GM19193 (cell line): ENCODE data around the gene ADGRL2.

Experiments used
- POLR2A ChIP-seq: IDR thresholded peaks from 4 replicates; pipeline ENCODE4 v1.6.1; 2011; ENCODE audit not compliant: insufficient read depth, insufficient read length; ENCODE audit errors: extremely low read depth

ADGRL2 gene

DNA sequence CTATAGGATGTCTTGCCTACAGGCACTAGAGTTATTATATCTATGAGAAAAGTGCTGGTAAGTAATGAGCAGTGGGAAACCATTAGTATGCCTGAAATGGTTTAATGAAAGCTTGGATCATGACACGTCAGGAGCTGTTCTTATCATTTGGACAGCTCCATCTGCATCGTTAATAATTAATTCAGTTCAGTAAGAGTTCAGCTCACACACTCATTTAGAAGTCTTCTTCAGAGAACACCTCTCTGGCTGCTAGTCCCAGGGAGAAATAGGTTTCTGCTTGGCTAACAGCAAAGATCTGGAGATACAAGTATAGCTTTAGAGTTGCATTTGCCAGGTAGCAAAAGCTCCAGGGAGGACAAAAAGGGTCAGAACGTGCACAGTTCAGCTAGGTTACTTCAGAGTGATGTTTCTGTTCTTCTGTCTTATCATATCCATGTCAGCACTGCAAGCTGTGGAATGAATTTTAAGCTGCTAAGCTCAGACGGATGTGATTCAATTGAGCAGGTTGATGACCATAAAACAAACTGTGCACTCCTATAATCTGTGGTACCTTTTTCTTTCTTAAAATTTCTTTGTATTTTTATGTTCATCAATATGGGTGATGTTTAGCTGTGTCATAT, 173.6 kb downstream of the ADGRL2 start:
- TF ChIP-seq POLR2A = no peak

DNA sequence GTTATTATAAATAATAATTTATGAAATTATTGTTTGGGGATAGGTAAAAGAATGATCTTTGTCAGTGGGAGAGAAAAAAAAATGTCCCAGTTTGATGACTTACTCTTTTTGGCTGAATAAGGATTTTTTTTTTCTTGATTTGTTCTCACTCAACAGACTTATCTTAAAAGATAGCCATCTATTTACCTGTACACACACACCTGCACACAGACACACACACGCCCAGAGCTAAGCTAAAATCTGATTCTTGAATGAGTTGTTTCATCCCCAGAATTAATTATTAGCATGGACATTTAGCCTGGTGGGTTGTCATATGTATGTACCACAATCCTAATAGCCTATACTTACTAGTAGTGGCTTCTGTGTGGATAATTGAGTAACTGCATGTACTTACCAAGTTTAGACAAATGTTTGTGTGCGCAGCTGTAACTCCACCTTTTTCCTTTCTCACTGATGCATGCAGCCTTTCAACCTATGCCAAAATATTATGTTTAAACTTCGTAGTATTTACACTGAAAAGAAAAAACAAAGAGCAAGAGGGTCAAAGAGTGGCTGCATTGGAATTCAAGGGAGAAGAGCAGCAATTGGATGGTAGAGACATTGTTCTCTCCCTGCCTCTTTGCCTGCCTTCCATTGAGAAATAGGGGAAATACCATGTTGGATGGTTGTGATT, 174.3 kb downstream of the ADGRL2 start:
- no peak for TF ChIP-seq POLR2A

DNA sequence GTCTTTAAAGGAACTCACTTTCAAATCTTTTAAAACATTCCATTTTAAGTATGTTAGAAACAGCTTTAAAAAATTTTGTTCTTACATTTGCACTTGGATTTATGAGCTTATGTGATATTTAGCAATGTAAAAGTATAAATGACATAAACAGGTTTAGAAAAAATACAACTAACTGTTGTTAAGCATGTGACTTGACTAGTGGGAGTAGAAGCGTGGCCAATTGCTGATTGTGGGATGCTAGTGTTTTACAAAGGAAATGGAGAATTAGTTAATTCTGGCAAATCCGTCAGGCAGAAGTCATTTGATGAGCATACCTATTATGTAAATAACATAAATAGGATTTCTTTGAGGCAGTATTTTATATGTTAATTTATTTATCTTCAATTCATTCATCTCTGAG, 175.8 kb downstream of the ADGRL2 start:
- no peak for TF ChIP-seq POLR2A

DNA sequence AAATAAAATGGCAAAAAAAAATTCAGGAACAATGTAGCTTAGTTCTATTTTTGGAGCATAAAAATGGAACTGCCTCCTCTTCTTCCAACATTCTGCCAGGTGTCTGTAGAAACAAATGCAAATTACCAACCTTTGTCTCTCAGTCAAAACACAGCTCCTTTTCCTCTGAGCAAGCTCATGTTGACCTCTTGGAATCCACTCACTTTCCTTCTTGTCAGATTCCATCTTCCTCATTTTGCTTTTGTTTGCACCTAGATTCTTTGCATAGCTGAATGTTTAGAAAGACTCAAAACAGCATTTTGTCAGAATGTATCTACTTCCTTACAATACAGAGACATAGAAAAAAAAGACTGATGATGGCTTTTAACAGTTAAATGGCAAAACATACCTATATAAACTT, 178.2 kb downstream of the ADGRL2 start:
- TF ChIP-seq POLR2A = no peak

DNA sequence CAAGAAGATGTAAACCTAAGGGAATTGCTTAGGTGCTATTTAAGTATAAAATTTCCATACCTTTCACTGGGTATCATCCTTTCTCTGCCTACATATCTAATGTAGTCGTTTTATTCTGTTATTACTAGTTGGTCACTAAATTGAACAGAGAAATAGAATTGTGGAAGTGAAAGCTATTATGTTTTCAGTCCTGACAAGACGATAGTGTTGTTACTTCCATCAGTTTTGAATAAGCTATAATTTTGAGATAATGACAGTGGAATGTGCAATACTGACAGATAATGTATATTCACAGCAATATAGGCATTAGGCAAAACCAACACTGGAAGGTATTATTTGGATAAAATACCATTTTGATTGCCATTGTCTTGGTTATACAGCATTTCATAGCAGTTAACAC, 181.8 kb downstream of the ADGRL2 start:
- TF ChIP-seq POLR2A = no peak

DNA sequence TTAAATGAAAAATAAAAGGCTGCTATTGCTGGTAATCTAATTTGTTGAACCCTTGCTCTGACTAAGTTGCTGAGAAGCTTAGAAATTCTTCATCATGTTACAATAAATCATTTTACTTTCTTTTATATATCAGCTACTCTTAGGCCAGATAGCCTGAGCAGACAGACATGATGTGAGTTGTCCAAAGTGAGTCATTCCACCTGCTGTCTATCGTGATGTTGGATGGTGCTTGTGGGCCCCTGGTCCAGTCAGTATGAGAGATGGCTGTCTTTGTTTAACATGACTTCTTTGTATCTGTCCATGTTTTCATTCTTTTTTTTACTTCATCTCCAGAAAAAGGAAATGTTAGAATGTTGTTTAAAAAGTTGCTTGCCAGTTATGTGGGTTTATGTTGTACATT, 188.8 kb downstream of the ADGRL2 start:
- TF ChIP-seq POLR2A = no peak

DNA sequence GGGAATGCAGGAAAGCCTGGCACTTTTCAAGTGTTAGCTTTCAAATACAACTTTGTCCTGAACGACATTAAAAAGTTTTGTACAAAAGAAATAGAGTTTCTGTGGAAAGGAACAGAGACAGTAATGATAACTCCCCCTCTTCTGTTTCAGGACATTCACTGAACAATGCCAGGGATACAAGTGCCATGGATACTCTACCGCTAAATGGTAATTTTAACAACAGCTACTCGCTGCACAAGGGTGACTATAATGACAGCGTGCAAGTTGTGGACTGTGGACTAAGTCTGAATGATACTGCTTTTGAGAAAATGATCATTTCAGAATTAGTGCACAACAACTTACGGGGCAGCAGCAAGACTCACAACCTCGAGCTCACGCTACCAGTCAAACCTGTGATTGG, 189.5 kb downstream of the ADGRL2 start:
- TF ChIP-seq POLR2A = no peak

DNA sequence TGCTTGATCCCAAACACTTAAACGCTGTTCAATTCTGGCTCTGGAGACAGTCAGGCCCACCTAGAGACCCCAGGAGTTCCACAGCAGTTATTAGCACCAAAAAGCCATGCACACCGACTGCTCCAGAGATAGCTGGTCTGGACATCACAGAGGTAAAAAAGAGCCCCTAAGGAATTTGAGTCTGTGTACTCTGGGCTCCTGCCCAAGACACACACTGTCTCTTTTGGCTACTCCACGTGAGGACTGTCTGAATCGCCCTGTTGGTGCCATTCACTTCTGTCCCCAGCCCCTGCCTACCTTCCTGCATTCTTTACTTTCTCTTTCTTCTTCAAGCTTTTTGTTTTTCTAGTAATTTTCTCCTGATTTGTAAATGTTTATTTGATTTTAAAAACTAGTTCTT, 197.4 kb downstream of the ADGRL2 start:
- TF ChIP-seq POLR2A = no peak

DNA sequence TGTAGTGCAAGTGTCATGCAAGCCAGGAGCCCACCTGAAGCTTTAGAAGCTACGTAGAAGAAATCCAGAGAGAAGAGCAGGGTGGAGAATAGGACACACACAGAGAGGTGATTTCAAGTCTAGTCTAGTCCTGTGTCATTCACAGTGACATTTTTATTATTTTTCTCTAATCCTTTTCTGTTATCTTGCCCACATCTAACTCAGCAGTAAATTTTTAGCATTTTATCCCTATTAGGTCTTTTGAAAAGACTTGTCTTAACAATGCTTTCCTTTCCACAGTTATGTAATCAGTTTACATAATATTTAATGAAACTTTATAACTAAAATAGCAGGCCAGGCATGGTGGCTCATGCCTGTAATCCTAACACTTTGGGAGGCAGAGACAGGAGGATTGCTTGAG, 198.6 kb downstream of the ADGRL2 start:
- no peak for TF ChIP-seq POLR2A

DNA sequence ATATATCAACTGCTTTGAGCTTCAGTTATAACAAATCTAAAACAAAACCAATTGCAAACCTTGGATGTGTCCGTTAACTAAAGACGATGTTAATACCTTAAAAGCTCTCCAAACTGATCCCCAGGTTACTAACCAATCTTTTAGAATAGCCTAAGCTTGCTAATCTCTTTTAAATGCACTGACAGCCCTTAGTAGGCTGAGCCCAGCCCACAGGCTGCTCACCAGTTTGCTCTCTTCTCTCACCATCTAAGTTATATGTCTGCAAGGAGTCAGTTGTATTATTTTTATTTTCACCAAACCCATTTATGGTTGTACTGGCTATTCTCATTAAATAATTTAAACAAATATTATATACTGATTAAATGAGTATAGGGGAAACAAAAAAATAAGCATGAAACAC, 199.5 kb downstream of the ADGRL2 start:
- TF ChIP-seq POLR2A = no peak

DNA sequence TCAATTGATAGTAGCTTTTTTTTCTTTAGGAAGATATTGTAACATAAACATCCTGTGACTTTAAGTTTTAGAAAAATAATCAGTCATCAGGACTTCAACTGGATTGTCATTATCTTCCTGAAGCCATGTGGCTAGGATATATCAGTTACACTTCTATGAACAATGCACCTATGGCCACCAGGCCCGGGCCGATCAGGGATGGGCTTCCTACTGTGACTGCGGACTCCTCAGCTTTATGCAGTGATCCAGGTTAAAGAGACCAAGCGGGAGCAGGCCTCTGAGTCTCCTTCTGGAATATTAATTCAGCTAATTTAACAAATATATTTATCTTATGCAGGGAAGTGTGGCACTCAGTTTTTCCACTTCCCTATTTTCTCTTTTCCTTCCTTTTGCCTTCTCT, 200.6 kb downstream of the ADGRL2 start:
- TF ChIP-seq POLR2A = no peak

DNA sequence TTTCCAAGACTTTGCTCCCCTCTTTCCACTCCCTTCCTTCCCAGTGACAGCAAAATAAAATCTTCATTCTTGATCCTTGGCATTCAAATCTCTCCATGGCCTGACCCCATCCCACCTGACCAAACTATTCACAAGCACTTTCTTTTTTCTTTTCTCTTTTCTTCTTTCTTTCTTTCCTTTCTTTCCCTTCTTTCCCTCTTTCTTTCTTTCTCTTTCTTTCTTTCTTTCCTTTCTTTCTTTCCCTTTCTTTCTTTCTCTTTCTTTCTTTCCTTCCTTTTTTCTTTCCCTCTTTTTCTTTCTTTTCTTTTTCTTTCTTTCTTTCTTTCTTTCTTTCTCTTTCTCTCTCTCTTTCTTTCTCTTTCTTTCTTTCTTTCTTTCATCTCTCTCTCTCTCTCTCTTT, 207.1 kb downstream of the ADGRL2 start:
- no peak for TF ChIP-seq POLR2A

DNA sequence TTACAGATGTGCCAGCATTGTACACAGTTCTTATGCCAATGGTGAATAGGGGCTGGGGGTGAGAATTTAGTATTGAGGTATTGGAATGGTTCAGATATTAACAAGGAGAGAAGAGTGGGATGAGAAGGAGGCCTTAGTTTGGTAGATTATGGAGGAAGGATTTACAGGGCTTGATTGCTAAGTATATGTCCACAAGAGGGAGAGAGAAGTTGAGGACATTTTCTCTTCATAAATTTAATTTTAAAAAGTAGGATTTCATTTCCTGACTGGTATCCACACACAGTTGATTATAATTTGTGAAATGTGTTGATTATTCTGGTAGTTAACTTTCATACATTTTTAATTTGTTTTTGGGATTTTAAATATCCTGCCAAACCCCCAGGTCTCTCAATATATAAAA, 213.0 kb downstream of the ADGRL2 start:
- no peak for TF ChIP-seq POLR2A

DNA sequence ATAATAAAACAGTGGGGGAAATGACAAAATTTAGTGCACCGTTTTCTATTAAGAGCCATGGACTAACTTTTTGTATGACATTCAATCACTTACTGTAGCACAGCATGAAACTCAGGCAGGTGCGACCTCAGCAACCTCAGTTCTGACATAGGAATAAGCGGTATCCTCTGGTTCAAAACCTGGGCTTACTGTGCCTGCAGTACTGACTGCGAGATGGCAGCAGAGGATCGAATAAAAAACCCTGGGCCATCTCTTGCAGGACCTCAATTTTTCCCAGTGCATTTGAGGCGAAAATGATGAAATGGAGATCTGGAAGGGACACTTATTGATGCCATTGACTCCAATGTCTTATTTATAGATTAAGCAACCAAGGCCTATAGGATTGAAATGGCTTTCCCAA, 214.7 kb downstream of the ADGRL2 start:
- no peak for TF ChIP-seq POLR2A

DNA sequence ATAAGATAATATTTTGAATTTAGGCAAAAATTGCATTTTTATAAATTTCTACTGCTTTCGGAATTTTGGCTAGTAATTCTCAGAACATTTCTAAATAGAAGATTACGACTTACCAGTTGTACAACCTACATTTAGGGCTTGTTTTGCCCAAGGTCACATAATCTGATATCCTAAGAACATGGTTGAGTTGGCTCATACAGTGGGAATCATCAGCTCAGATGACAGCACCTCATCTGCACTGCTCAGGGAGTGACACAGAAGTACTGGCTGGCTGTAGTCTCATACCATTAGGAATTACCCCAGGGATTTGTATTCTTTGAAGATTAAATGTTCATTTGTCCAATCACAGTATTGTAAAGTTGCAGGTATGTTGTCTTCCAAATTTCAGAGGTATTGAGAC, 217.6 kb downstream of the ADGRL2 start:
- no peak for TF ChIP-seq POLR2A

DNA sequence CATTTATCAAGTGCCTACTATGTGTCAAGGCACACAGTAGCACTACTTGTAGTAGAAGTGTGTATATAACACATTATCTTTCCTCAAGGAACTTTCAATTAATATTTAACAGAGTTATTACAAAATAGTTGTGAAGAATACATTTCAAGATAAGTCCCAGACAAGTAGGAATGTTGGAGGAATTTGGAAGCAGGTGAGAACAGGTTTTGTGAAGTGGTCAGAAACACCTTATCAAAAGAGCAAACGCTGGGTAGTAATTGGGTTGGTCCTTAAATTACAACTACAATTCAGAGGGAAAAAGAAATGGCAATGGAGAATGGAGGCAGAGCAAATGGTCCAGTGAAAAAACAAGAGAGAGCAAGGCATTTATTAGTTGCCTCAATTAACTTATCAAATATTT, 218.8 kb downstream of the ADGRL2 start:
- TF ChIP-seq POLR2A = no peak

DNA sequence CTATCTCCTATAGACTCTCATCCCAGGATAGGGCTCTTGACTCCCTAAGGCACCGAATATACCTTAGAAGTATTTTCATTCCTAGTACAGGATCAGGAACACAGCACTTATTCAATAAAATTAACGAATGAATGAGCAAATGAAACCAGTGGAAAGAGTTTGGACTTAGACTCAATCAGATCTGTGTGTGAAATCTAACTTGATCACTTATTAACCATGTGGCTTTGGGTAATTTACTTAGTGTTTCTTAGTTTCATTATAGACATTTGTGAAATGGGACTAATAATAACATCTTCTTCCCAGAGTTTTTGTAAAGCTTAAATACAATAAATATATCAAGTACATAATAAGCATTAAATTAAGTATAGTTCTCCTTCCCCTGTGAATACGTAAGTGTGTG, 230.1 kb downstream of the ADGRL2 start:
- TF ChIP-seq POLR2A = no peak

DNA sequence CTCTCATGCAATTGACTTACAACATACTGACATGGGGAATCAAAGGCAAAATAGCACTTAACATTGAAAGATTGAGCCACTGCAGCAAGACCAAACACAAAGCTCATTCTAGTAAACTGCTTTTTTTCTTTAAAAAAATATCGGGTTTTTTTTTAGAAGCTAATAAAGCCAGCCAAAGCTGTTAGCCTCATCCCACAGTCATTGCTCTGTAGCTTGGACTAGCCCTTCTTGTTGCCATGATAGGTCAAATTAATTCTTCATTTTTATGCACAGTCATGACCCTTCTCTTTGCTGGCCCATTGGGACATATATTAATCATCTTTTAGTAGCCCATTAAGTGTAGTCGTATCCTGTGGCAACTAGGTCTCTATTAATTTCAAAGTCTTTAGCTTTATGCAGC, 231.3 kb downstream of the ADGRL2 start:
- TF ChIP-seq POLR2A = no peak

DNA sequence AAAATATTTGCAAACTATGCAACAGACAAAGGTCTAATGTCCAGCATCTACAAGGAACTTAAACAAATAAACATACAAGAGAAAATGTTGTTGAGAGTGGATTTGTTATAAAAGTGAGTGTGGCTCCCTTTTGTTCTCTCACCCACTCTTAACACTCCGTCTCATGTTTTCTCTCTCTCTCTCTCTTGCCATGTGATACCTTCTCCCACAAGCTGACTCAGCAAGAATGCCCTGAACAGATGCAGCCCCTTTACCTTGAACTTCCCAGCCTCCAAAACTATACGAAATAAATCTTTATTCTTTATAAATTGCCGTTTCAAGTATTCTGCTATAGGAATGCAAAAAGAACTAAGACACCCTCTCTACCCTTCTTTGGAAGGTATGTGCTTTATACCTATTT, 234.1 kb downstream of the ADGRL2 start:
- no peak for TF ChIP-seq POLR2A
